GM18861 (cell line): Measurements from ENCODE around the gene USPL1.
"Not testable (repeated sequence)": the region's sequence is repeated elsewhere in the genome, so short reads cannot be mapped to it uniquely, and the experiment has no call there.

Experiments used
- ATAC-seq: cut with Tn5 transposase; IDR thresholded peaks from one replicate; pipeline ENCODE4 v1.9.1; 2021; ENCODE audit not compliant: unreplicated experiment

Gene USPL1

DNA sequence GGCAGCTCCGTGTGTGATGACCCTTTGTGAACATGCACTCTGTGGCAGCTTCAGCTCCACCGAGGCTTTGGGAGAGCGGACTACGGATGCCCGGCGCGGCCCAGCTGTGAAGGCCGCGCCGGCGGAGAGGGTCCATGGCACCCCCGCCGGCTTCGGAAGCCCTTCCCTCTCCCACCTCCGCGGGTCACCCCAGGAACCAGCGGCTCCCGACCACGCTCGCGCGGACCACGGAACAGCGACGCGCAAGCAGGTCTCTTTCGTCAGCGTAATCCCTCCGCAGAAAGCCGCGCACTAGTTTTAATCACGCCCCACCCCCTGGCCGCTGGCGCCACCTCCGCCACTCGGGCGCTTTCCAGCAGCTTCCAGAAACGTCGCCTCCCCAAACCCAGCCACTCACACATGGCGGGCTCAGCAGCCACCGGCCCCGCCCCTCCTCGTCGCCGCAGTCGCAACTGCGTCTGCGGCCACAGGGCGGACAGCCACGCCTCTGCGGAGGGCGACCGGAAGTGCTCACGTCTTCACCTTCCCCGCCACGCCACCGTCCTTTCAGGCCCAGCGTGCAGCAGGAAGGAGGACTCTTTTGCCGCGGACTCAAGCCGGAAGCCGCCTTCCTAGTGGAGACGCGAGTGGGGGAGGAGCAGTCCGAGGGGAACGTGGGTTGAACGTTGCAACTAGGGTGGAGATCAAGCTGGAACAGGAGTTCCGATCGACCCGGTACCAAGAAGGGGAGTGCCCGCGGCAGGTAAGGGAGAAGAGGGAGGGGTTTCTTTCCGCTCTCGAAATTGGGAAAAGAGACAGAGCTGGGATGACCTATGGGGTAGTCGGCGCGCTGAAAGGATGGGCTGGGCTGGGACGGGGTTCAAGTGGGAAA lies at the start of gene USPL1:
Gene USPL1, plus strand, starts transcription at position 606 of the 871 bp plus-strand sequence. CDS start 3,221 bp downstream, outside the sequence.
- peak; percentile 67 for ATAC-seq

DNA sequence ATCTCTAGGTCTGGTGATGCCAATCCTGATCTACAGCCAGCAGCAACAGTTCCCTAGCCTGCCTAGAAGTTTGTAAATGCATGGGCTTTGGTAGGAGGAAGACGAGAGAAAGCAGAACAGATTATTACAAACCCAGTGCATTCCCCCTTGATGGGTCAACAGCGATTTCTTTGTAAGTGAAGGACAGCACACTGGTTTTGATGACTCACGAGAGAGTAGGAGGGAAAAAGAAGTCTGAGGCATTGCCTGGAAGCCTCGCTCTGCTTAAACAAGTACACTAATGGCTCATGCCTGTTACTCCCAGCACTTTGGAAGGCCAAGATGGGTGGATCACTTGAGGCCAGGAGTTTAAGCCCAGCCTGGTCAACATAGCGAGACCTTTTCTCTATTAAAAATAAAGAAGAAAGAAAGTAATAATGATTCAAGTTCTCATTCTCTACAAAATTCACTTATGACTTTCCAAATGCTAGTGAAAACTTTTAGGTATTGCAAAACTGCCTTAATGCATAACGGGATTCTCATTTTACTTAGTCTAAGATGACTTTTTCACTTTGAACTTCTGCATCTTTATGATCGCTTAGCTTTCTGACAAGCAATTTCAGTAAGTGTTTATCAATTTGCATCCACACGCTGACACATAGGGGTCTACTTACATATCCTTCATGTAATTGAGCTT lies 47.7 kb upstream of the USPL1 start:
- ATAC-seq: no peak

DNA sequence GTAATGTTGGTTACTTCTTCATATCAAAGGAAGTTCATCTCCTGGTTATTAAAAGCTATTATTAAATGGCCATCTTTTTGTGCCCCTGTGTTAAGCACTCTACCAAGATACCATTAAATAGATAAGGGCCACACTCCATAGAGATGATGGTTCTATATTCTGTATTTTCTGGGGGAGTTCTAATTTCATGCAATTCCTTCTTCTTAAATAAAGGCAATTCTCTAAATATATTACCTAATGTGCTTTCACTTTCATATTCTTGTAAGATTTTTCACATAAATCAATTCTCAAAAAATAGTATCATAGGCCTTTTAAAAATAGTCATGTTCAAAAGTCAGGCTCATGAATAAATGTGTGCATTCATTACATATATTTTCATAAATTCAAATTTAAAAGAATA lies 47.0 kb upstream of the USPL1 start:
- no peak for ATAC-seq

DNA sequence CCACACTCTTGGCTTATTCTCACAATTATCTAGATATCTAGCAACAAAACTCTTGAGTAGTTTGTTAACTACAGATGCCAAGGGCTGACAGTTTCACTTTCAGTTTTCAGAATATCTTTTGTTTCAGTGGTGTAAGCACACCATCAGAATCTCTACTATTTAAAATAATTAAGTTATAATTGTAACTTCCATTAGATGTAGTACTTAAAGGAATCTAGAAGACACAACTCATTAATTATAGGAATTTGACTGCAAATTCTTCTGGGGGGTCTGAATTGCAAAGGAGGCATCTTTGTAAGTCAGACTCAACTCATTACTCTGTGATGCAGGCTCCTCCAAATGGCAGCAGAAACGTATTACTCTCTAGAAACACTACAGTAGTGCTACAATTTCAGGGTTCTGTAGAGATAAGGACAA lies 44.9 kb upstream of the USPL1 start:
- ATAC-seq: peak; percentile 61

DNA sequence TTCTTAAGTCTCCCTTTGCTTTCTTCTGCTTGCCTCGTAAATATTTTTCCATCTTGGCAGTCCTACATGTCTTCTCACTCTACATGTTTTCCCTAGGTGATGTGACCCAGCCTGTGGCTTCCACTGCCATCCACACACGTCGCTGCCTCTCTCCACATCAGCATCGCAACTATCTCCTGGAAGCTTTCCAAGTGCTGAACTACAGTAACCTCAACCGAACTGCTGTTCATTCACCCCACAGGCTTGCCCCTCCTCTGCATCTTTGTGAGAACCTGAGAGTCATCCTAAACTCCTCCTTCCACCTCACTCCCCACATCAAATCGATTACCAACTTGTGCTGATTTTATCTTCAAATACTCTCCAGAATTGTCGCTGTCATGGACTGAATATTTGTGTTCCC lies 41.2 kb upstream of the USPL1 start:
- ATAC-seq: no peak

DNA sequence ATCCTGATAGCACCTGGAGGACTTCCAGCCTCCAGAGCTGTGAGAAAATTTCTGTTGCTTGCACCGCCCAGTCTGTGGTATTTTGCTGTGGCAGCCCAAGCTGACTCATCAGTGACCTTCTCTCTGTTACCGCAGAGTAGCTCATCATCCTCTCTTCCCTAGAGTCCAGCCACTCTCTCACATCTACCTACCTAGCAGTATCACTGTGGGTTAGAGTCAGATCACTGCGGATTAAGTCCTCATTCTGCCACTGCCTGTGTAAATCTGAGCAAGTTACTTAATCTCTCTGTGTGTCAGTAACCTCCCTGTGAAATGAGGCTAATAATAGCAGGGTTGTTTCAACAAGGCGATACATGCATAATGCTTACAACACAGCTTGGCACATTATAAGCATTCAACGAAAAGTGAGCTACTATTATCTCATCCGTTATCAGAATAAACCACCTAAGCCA lies 40.3 kb upstream of the USPL1 start:
- no peak for ATAC-seq

DNA sequence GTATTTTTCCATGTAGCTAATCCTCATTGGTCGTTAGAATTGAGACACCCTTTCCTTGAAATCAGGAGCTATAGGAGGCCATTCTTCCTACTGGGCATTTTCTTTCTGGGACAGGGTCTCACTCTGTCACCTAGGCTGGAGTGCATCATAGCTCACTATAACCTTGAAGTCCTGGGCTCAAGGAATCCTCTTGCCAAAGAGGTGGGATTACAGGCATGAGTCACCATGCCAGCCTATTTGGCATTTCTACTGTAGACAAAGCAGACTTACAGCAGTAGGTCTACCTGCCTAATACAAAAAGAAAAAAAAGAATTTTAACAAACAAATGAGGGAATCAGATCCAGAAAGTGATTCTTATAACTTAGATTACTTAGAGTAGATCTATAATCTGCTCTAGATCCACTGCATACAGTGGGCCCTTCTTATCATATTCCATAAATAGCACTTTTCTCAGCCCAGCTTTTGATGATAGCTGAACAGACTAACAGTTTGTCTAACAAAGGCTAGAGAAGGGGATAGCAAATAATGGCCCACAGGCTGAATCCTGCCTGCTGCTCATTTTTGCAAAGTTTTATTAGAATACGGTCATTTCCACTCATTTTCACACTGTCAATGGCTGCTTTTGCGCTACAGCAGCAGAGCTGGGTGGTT lies 36.7 kb upstream of the USPL1 start:
- ATAC-seq: no peak

DNA sequence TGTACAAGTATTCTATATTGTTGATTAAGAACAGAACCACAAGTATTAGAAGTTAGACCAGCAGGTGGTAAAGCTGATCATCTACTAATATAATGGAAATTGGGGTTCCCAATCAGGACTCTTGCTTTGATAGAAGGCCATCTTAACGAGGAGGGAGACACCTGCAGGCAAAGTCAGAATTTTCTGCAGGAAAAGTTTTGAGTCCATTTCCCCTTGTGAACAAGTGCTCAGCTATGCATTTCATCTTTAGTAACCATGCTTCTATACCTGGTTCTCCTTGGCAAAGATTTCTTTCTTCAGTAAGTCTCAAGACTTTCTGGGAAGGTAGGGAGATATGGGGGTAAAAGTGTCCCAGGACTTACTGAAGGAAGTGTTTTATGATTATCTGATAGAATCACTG lies 36.1 kb upstream of the USPL1 start:
- no peak for ATAC-seq

DNA sequence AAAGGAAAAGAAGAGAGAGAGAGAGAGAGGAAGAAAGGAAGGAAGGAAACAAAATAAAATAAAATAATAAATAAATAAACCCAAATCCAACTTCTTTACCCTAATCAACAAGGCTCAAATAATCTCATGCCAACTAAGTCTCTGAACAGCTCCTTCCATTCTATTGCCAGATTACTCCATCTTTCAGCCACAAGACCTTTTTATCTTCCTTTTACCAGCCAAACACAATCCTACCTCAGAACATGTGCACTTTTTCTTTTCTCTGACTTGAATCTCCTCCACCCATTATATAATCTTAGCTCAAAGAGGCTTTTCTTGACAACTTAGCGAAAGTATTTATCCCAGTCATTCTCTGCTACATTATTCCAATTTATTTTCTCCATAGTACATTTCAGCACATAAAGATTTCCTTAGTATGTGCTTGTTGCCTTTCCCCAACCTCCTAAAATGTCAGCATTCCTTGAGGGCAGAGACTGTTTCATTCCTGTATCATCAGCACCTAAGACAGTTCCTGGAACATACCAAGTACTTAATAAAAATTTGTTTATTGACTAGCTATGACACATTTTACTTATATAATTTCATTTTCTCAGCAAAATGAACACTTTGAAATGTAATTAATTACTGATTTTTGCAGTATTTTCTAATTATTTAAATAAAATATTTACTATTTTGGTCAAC lies 33.5 kb upstream of the USPL1 start:
- no peak for ATAC-seq

DNA sequence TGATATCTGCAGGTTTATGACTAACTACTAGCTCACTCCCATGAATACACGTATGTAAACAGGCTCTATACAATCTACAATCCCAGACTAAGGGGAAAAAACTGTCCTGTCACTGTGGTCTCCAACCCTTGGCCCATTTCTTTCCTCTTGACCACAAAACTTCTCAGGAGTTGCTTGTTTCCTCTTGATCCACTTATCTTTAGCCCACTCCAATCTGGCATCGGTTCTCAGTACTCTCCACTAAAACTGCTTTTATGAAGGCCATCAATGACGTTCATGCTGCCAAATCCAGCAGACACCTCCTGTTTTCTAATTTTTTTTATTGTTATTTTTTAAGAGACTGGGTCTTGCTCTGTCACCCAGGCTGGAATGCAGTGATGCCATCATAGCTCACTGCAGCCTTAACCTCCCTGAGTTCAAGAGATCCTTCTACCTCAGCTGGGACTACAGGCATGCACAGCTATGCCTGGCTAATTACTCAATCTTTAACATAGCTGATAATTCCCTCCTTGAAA lies 31.9 kb upstream of the USPL1 start:
- ATAC-seq: no peak

DNA sequence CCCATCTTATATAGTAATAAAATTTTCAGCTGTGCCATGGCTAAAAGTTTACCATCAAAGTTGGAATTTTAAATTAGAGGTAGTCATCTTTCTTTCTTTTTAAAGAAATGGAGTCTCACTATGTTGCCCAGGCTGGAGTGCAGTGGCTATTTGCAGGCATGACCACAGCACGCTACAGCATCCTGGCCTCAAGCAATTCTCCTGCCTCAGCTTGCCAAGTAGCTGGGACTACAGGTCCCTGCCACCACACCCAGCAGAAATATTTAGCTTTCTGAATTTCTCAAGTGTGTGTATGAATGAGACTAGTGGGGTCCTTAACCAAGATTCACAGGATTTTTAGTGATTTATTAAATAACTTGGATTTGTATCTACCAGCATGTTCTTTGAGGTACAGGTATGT lies 30.5 kb upstream of the USPL1 start:
- ATAC-seq: no peak

DNA sequence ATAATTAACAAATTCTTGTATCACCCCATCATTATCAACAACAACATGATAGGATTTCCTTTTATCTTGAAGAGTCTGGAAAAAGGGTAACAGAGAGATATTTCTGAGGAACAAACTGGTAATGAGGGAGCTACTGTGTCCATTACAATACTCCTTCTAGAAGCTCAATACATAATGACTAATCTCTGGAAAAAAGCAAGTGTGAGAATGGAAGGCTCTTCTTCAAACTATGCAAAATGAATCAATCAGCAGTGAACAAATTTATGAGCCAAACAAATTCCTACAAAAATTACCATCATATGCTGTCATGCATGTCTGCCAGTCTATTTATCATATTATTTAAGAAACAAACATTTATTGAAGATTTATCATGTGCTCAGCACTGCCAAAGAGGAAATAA lies 30.0 kb upstream of the USPL1 start:
- ATAC-seq: no peak

DNA sequence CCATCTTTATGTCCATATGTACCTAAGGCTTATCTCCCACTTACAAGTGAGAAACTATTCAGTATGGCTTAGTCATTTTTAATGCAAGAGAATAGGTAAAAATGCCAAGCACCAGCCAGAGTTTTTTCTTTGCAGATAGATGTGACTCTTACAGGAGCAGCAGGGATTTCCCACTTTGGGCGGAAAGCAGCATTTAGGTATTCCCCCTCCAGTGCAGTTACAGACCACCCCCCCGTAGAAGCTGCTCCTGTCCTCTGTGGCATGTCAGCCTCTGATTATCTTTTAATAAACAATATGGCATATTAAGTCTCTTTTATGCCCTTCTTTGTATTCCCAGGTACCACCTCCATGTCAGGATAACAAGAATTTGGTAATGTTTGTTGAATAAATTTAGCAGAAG lies 24.7 kb upstream of the USPL1 start:
- no peak for ATAC-seq

DNA sequence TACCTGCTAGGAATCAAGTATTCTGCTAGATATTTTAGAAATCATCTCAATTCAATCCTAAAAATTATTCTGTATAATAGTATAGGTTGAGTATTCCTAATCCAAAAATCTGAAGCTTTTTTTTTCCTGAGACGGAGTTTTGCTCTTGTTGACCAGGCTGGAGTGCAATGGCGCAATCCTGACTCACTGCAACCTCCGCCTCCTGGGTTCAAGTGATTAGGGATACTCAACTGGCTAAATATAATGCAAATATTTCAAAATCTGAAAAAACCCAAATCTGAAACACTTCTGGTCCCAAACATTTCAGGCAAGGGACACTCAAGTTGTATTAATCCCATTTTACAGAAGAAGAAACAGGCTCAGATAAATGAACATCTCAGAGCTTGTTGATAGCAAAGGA lies 17.2 kb upstream of the USPL1 start:
- no peak for ATAC-seq

DNA sequence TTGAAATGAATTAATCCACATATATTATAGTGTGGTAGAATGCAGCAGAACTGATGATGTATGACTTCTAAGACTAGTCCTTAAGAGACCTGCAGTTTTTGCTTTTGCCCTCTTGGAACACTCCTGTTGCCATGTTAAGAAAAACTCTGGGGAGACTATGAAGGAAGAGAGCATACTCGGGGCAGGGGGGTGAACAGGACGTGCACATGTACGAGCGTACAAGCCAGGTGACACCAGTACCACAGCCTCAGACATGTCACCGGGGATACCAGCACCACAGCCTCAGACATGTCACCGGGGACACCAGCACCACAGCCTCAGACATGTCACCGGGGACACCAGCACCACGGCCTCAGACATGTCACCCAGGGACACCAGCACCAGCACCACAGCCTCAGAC lies 15.9 kb upstream of the USPL1 start:
- no peak for ATAC-seq

DNA sequence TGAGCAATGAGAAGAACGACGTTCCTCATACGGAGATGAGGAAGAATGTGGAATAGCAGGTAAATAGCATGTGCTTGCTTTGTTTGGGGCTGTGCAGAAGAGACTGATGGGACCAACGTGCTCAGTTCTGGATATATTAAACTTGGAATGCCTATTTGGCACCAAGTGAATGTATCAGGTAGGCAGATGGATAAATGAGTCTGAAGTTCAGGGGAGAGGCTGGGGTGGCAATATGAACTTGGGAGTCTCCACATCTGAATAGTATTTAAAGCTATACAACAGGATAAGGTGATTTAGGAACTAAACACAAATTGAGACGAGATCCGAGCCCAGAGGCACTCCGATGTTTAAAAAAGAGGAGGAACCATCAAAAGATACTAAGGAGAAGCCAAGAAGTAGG lies 12.7 kb upstream of the USPL1 start:
- ATAC-seq: no peak

DNA sequence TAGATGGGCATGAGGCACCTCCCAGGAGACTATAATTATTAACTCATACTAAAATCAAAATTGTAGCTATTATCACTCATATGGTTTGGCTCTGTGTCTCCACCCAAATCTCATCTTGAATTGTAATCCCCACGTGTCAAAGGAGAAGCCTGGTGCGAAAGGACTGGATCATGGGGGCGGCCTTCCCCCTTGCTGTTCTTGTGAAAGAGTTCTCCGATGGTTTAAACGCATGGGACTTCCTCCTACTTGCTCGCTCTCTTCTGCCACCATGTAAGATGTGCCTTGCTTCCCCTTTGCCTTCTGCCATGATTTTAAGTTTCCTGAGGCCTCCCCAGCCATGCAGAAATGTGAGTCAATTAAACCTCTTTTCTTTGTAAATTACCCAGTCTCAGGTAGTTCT lies 10.5 kb upstream of the USPL1 start:
- ATAC-seq: not testable (repeated sequence)

DNA sequence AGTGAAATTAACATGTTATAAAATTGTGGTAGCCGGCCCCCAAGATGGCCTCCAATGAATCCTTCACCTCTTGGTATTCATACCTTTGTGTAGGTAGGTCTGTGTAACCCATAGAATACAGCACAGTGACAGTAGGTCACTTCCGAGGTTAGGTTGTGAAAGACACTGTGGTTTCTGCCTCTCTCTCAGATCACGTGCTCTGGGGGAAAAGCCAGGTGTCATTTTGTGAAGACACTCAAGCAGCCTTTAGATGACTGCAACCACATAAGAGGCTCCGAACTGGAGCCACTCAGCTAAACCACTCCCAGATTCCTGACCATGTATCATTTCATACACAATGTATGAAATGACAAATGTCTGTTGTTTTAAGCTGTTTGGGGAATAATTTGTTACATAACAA lies 9.8 kb upstream of the USPL1 start:
- ATAC-seq: peak; percentile 87

DNA sequence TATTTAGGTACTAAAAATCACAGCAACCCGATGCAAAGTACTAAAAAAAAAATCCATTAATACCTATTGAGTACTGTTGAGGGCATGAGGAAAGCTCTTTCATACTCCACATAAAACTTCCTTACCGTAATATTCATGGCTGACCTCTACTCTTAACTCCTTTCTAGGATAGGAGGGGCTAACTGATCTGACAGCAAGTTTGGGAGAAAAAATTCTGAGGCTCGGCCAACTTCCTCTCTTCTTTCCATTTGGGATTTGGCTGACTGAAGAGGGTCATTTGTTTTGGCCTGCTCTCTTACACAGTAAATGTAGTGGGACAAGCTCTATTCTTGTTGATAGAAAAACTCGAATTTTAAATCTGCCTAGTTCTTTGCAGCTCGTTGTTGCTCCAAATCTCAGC lies 9.4 kb upstream of the USPL1 start:
- no peak for ATAC-seq

DNA sequence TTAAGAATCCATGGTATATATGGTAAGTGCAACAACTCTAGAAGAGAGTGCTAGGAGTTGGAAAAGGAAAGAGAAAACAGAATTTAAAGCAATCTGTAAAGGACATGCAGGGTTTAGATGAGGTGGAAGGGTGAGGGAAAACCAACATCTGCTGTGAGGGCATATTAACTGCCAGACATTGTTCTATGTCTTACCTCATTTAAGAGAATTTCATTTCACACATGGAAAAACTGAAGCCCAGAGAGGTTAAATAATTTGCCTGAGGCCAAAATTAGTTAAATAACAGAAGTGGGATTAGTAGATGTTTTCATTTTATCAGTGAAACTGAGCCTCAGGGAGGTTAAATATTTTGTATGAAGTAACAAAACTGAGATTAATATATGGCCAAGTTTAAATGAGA lies 7.4 kb upstream of the USPL1 start:
- ATAC-seq: no peak

DNA sequence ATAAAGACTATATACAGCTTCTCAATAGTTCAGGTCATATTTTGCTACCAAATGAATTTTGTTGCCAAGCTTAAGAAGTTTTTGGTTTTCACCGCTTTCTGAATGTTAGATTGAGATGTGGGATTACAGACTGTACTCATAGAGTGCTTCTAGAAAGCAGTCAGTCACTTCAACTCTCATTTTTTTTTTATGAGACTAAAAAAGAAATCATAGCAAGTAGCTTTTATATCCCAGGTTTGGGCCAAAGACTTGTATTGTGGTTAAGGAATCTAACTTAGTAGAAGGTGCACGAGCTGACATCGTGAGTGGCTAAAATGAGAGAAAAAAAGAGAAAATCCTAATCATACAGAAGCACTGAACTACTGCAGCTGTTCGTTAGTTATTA lies 2.2 kb upstream of the USPL1 start:
- no peak for ATAC-seq
